GM12891 (cell line): ENCODE measurements around the gene TNRC6C.

Experiments used
- DNase-seq: peaks from one replicate; pipeline ENCODE4 v3.0.0; 2011; ENCODE audit warnings: low spot score; ENCODE audit not compliant: insufficient read length
- FAIRE-seq: peaks from 2 replicates; lab custom pipeline; 2011; peaks lifted over from hg19 to GRCh38; lab: Jason Lieb, UNC
- PAX5 ChIP-seq: IDR thresholded peaks from 2 replicates; pipeline ENCODE4 v1.6.1; 2011; ENCODE audit warnings: low read length, moderate library complexity, mild to moderate bottlenecking; ENCODE audit not compliant: insufficient read depth, severe bottlenecking
- POLR2A ChIP-seq: IDR thresholded peaks from 2 replicates; pipeline ENCODE4 v1.6.1; 2011; ENCODE audit warnings: low read depth, low read length, control low read depth
- POLR2AphosphoS5 ChIP-seq: IDR thresholded peaks from 2 replicates; pipeline ENCODE4 v1.6.1; 2011; ENCODE audit warnings: low read depth, low read length, control low read depth
- POU2F2 ChIP-seq: IDR thresholded peaks from 2 replicates; pipeline ENCODE4 v1.6.1; 2011; ENCODE audit warnings: low read depth, mild to moderate bottlenecking, control low read depth, low read length, moderate library complexity
- SPI1 ChIP-seq: IDR thresholded peaks from 2 replicates; pipeline ENCODE4 v1.6.1; 2011; ENCODE audit warnings: low read depth, low read length, control low read depth
- TAF1 ChIP-seq: IDR thresholded peaks from 2 replicates; pipeline ENCODE4 v1.6.1; 2011; ENCODE audit warnings: low read depth, low read length, control low read depth

TNRC6C gene

GRCh38 chr17:78147315-78147998 lies 189.0 kb downstream of the TNRC6C start:
- no peak for DNase-seq
- FAIRE-seq = peak; percentile 88
- TF ChIP-seq PAX5 = no peak
- TF ChIP-seq POU2F2 = 0 out of 2 replicates have a peak, but pooled peaks have one; percentile 60
- no peak; the same call in 1 of the 2 replicates for TF ChIP-seq TAF1
- TF ChIP-seq POLR2AphosphoS5 = no peak
- TF ChIP-seq SPI1 = peak; percentile 63
- peak; percentile 50 for TF ChIP-seq POLR2A

- no peak for DNase-seq
- TF ChIP-seq PAX5 (no peak), POLR2A (no peak), SPI1 (no peak), POU2F2 (no peak), POLR2AphosphoS5 (no peak), TAF1 (no peak)
- peak; percentile 65 for FAIRE-seq
These were observed 189.9 kb downstream of the TNRC6C start for GRCh38 chr17:78148286-78149016.

- FAIRE-seq = no peak
- TF ChIP-seq PAX5 (no peak), TAF1 (no peak), POLR2AphosphoS5 (no peak), POU2F2 (no peak), SPI1 (no peak), POLR2A (no peak)
- no peak for DNase-seq
These were observed 193.1 kb downstream of the TNRC6C start for GRCh38 chr17:78151514-78152008.

DNA sequence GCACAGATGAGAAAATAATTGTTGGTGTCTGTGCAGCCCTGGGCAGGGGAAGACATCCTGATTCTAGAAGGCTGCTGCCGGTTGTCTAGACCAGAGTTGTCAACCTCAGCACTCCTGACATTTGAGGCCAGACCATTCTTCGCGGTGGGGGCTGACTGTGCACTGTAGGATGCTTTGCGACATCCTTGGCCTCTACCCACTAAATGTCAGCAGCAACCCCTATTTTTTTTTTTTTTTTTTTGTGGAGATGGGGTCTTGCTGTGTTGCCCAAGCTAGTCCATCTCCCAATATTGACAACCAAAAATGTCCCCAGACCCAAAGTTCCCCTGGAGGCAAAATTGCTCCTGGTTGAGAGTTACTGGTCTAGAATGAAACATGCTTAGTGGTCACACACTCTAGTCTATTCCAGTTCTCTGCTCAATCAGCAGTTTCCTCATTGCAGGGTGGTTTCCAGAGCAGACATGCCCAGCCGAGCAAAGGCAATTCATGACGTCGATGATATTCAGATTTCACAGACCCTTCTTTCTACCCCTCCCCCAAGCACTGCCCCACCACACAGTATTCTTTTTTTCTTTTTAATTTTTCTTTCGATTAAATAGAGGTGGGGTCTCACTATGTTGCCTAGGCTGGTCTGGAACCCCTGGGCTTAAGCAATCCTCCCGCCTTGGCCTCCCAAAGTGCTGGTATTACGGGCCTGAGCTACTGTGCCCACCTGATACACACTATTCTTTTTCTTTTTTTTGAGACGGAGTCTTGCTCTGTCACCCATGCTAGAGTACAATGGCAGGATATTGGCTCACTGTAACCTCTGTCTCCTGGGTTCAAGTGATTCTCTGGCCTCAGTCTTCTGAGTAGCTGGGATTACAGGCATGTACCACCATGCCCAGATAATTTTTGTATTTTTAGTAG lies 196.7 kb downstream of the TNRC6C start:
- TF ChIP-seq POLR2A = peak; percentile 62; the same call in 1 of the 2 replicates
- peak; percentile 68; the same call in 1 of the 2 replicates for TF ChIP-seq POLR2AphosphoS5
- TF ChIP-seq TAF1 = peak; percentile 39; the same call in 1 of the 2 replicates
- peak; percentile 89; the same call in 1 of the 2 replicates for TF ChIP-seq POU2F2
- TF ChIP-seq PAX5 = peak; percentile 40
- peak; percentile 21; the same call in 1 of the 2 replicates for TF ChIP-seq SPI1
- FAIRE-seq (peak; percentile 94), DNase-seq (no peak)
